HG03571 (cell line): ENCODE data around the gene TBX3.

ENCODE experiments used
- ATAC-seq: cut with Tn5 transposase; IDR thresholded peaks from one replicate; pipeline ENCODE4 v1.9.1; 2021; ENCODE audit not compliant: unreplicated experiment

TBX3 gene

DNA sequence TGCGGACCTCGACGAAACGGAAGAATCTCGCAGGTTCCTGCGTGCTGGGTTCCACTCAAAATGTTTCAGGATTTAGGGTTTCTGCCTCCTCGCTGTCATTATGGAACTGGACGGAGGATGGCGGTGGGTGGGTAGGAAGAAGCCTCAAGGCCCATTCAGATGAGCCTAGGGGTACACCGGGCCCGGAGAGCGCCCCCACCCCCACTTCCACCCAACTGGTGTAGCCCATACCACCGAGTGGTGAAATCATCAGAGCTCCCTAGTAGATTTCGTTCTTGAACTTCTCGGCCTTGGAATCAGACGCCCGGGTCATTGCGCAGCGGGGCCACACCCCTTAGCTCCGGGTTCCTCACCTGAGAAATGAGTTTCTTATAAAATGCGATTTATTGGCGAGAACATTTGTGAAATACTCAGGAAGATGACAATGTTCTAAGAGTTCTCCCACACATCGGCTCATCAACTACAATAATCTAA, 13.3 kb upstream of the TBX3 start:
- no peak for ATAC-seq

DNA sequence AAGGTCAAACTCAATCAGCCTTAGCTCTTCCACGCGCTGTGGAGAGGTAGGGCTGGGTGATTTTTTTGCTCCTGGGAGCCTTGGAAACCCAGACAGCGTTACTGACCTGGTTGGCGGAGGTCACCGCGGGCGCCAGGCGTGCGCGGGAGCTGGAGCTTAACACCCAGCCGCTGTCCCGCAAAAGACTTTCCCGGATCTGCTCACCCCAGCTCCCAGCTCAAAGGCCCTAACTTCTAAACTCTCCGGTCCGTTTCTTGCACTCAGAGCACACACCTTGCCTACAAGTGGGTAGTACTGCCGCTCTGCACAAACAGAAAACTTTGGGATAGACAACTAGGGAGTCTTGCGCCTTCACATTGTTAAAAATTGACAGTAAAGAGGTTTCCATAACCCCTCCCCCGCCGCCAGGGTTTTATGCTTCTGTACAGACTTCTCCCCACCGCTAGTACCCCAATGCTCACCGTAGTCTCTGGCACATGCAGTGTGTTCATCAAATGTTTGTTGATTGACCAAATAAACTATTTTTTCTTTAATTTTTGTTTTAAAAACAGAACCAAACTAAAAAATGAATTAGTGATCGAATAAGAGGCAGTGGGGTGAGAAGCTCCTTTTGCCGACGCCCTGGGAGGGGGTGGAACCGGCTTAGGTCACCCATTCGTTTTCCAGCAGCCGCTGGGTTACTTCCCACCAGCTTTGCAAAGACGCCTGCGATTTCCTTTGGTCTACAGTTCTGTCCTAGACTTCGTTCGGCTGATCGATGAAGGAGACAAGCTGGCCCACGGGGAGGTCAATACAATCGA, 12.7 kb upstream of the TBX3 start:
- ATAC-seq, result no peak

DNA sequence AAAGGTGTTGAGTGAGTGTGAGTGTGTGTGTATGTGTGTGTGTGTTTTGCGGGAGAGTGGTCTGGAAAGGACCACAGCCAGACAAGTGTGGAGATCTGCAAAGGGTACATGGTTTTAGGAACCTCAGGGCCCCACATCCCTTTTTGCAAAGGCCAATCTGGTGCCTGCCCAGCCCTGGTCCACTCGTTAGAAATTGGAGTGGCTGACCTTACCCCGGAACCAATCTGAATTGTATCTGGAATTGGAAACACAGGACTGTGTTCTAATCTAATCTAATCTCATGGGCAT, 11.3 kb upstream of the TBX3 start:
- no peak for ATAC-seq

DNA sequence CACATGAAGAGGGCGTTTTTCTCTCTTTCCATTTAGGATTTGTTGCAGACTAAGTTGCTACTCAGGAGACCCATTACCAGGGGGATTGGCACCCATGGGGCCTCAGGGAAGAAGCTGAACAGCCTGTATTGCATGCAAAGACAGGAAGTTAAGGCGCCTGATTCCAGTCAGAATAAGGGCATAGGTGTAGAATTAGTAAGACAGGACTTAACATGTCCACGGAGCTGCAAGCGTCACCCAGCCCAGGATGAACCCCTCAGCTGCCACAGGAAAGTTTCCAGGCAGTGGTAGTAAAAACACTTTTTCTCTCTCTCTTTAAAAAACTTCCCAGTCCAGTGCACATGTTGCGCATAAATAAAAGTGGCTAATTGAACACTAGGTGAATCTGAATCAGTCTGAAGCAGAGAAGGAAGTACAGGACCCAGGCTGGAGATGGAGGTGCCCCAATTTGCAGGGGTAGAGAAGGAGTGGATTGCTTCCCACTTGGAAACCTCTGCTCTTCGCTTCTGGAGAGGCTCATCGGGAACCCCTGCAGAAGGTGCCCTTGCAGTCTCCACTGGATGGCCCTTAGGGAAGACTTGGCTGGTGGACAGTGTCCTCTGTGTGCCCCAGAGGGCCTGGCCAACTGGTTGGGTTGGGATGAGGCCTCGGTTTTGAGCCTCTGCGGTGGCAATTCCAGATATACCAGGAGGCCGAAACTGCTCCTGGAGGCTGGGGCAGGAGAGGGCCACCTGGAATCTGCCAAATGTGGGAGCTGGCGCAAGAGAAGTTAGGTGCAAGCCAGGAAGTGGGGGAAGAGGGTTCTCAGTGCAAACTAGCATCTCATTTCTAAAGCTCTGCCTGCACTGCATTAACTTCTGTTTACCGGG, 10.7 kb upstream of the TBX3 start:
- ATAC-seq, result no peak

DNA sequence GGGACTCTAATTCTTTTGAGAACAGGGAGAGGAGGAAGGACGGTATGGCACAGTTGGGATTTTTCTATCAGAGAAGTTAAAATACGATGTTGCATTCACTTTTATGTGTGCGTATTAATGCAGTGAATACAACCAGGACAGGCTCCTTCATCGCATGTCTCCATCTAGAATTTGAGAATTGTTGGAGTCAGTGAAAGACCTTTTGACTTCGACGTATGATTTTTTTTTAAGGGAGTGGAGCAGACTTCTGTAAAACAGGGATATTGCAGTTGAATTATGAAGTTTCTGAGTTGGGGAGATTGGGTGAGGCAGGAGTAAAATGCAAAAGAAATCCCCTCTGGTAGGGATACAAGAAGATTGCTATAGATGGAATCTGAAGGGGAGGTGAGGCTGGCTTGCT, 9.6 kb upstream of the TBX3 start:
- ATAC-seq, result no peak

DNA sequence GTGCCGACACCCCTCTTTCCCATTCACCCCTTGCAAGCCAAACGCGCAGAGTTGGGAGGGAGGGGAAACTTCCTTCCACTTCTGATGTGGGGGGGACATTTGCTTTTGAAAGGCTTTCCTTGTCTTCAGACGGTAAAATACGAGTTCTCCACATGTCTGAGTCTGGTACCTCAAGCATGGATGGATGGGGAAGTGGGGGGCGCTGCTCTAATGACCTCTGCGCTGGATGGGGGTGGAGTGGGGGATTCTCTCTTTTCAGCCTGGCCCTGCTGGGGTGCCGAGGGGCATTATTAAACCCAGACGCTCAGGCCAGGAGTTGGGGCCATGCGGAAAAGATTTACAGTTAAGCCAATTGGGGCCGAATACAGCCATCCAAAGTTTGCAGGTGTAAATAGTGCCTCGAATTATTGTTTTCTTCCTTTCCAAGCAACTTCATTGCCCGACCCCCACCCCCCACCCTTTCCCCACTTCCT, 9.1 kb upstream of the TBX3 start:
- no peak for ATAC-seq

DNA sequence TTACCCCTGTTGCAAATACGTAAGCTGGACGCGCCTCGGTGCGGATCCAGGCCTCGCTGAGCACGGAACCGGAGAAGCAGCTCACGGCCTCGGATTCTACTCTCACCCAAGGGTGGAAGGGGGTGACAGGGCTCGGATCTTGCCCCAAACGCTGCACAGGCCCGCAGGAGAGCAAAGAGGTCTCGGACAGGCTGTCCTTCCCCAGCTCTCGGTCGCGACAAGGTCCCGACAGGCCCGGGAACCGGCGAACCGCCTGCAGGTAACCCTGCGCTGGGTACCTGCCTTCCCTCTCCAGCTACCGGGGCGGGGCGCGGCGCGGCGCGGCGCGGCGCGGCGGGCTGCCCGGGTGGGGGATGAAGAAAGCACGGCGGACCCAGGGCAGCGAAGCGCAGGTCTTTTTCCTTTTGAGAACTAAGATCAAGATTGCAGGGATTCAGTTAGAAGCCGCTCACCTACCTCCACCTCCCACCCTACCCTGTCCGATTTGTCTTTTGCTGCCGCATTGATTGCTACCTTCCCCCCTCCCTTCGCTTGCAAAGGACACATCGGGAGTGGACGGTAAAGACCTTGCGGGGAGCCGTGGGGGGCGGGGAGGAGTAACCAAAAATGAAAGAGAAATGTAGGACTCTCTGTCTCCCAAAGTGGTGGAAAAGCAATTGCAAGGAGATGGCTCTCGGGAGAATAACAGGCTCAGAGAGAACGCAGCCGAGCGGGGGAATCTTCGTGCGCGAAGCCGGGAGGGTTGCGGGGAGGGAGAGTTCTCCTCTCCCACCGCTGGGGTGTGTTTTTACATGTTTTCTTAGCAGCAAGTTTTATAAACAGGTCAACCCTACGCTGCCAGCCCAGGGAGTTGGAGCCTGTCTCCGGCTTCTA, 8.4 kb upstream of the TBX3 start:
- ATAC-seq, result no peak

DNA sequence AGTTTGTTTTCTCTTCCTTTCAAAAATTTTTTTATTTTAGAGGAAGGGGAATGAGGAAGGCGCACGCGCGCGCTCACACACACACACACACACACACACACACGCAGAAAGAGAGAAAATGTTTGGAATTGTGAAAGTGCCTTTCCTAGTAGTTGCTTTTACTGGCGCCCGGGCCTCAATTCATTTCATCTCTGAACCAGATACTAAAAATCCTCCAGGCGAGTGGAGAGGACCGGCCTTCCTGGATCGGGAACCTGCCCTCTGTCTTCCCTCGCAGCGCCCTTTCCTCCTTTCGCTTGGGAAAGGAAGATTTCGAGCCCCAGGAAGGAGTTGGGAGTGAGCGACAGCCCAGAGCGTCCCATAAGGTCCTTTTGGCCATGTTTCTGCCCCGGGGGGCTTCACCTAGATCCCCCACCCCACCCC, 7.8 kb upstream of the TBX3 start:
- no peak for ATAC-seq

DNA sequence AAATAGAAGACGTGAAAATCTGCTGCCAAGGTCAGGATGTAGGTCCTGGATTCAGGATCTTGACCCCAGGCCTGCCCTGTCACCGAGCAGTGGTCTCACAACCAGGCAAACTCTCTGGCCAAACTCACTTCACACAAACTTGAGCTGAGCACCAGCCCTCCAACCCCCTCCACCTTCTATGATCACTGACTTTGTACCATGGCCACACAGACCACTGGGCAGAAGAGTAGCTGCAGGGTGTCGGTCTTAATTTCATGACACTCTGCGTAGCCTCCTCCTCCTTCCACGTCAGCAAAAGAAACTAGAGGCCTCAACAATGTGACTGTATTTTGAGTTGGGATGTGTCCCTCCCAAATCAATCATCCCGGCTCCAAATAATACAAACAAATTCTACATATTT, 7.2 kb upstream of the TBX3 start:
- no peak for ATAC-seq

DNA sequence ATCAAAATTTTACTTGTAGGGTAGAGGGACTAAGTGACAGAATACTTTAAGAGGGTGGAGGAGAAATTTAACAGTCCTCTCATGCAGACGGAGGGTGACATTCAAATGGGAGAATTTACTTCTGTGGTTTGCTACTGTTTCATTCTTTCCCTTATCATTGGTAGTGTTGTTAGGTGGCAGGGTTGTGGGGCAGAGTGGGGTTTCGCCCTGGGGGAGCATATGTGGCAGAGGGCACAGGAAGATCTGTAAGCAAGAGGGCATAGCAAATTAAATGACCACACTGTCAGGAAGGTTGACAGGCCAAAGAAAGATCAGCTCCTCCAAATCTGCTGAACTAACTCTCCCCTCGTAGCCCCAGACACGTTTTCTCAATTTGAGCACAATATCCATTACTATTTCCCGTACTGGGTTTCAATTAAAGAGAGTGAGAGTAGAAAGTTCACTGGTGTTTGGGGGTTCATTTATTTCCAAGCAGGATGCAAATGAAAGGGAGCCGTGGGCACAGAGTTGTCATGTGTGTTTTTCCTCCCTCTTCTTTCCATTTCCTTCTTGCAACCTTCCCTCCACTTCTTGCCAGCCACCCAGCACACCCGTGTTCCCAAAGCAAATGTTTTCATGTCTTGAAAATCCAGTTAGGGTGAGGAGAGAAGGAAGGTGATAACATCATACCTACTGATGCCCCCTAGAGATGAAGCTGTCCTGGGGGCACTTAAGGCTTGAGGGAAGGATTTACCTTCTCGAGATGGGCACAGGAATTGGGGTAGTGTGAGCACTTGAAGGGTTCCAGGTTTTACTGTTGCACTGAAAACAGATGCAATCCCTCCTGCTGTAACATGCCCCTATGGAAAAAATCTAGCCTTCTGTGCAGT, 6.5 kb upstream of the TBX3 start:
- ATAC-seq, result no peak

DNA sequence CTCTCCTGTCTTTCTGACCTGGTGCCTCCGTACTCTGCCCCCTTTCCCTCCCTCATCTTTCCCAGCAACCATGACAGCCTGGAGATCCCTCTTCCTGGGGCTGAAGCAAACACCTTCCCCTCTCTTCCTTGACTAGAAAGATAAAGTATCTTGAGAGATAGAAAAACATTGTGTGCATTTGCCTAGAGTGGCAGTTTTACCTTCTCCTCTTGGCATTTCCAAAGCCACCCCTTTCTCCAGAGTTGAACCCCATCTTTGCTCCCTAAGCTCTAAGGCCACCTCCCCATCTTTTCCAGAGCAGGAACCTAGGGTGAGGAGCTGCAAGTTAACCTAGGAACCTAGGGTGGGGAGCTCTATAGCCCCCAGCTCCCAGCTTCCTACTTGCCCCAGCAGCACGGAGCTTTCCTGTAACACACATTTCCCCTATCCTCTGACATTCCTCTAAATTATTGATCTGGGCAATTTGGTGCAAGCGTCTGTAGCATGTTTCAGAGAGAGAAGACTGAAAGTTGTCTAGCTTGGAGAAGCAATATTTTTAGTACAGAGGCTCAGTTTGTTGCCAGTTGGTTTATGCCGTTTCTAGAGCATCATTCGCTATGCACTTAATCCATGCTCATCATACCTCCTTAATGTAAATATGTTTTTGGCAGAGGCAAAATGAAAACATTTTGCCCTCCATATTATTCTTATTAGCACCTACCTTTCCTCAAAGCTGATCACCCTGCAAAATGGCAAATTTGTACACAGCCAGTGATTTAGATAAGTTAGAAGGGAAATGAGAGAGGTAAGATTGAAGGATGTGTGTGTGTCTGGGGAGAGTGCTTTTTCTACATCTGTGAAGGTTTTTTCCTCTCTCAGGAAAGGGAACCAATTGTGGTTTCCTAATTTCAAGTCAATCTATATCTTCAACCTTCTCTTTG, 5.4 kb upstream of the TBX3 start:
- no peak for ATAC-seq

DNA sequence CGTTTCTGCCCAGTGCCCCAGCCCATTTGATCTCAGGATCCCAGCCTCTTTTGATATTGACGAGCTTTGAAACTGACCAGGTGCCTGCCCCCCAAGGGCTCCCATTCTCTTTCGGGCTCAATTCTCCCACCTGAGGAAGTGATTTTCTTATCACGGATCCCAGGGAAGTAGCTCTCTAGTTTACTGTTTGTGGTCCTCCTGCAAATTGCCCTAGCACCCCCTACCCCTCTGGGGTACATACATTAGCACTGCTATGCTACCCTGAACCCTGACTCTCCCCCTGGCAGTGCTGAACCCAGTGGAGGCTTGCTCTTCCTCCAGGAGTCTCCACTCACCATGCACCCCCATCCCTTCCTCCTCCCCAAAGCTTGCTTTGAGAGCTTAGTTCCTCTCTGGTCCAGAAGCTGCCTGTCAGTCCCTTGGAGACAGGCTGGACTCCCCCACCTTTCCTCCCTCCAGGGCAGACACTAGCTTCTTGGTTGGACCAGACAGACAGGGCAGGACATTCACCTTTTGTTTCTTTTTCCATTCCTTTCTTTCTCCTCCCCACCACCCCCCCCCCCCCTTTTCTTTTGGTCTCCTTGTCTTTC, 4.4 kb upstream of the TBX3 start:
- no peak for ATAC-seq

DNA sequence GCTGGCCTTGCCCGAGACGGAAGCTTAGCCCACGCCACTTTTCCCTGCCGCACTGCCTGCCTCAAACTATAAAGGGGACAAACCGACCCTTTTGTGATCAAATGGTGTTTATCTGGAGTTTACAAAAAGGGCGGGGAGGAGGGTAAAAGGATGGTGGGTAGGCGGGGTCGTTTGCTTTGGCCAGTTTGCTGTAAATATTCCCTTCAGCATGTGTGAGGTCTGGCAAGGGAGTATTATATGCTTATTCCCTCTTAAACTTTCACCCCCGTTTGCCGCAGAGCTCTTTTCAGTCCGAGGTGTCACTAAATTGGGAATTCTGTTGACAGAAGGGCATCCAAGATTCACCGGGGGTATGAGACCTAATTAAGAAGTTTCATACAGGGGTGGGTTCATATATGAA, 3.8 kb upstream of the TBX3 start:
- no peak for ATAC-seq

DNA sequence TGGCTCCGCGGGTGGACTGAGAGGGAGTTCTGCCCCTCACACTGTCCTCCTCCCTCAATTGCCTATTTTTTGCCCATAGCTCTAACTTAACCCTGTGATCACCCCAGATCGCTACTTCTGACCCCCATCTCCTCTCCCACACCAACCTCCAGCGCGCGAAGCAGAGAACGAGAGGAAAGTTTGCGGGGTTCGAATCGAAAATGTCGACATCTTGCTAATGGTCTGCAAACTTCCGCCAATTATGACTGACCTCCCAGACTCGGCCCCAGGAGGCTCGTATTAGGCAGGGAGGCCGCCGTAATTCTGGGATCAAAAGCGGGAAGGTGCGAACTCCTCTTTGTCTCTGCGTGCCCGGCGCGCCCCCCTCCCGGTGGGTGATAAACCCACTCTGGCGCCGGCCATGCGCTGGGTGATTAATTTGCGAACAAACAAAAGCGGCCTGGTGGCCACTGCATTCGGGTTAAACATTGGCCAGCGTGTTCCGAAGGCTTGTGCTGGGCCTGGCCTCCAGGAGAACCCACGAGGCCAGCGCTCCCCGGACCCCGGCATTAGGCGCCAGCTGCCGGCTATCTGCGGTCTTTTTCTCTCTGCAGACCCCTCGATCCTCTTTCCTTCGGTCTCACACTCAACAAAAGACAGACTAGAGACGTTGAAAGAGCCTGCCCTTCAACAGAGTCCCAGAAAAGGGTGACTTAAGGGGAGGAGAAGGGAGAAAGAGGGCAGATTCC, 3.0 kb upstream of the TBX3 start:
- no peak for ATAC-seq

DNA sequence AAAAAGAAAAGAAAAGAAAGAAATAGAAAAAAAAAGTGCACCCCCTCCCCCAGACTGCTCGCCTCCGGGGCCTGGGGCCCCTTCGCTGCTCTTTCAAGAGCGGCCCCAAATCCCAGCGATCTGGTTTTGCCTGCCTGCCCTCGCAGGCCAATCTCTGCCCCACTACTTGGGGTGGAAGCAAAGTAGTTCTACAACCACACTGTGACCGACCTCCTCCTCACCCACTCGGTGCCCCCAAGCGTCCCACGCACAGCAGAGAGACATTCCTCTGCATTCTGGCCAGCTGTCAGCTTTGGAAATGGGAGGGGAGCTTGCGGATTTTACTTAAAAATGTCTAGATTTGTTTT, 2.4 kb upstream of the TBX3 start:
- no peak for ATAC-seq

DNA sequence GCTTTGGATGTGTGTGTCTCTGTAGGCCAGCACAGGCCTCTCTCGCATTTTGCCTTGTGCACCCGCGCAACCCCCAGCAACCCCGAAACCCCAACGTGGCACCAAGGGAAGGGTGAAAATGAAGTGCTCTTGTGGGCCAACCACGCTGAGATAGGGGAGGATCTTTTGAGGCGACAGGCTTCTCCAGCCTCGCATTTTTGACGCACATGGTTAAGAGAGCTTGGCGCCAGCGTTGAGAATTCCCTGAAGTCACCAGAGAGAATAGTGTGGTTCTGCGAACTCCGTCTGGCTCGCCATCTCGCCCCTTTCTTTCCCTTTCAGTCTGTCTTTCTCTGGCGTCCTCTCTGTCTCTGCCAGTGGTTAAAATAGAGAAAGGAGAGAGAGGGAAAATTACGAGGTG, 1.9 kb upstream of the TBX3 start:
- no peak for ATAC-seq

DNA sequence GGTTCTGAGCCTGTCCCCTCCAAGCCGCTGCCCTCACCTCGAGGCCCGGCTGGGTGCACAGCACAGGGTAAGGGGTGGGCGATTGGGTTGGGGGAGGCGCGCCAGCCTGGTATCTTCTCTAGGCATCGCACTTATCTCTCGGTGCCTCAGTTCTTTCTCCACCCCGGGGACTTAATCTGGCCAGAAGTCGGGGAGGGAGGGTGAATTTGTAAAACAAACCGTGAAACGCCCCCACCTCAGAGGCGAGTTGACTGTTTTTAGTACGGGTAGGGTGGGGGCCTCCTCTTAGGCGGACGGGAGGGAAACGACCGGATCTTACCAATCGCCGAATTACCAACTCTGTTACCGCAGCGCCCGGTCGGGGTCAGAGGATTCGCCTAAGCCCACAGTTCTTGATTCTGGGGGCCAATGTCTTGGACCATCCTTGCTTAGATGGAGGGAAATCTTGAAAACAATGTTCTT, 1.4 kb upstream of the TBX3 start:
- no peak for ATAC-seq

DNA sequence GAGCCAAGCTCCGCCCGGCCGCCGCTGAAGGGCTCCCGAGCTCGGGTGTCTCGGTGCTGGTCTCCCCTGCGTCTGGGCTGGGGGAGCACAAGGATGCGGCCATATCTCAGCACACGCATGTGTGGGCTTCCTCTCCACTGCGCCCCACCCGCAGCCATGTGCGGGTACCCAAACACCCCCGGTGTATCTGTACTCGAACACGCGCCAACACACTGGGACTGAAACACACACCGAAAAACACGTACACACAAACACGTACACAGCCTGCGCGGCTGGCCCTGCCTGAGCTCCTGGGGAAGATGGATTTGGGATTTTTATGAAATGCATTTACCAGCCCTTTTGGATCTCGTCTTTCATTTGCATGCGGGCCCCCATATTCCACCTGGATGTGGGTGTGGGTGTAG, 897 bp upstream of the TBX3 start:
- no peak for ATAC-seq
